HG02798 (cell line): Measurements from ENCODE around the gene CCND2.
A peak's percentile ranks its signal among the peaks of the same experiment; 100 is the strongest.
"Not testable (repeated sequence)": the region's sequence is repeated elsewhere in the genome, so short reads cannot be mapped to it uniquely, and the experiment has no call there.

ENCODE experiments used
- ATAC-seq: cut with Tn5 transposase; IDR thresholded peaks from one replicate; pipeline ENCODE4 v1.9.1; 2021; ENCODE audit warnings: mild to moderate bottlenecking; ENCODE audit not compliant: unreplicated experiment, poor library complexity

Gene CCND2

DNA sequence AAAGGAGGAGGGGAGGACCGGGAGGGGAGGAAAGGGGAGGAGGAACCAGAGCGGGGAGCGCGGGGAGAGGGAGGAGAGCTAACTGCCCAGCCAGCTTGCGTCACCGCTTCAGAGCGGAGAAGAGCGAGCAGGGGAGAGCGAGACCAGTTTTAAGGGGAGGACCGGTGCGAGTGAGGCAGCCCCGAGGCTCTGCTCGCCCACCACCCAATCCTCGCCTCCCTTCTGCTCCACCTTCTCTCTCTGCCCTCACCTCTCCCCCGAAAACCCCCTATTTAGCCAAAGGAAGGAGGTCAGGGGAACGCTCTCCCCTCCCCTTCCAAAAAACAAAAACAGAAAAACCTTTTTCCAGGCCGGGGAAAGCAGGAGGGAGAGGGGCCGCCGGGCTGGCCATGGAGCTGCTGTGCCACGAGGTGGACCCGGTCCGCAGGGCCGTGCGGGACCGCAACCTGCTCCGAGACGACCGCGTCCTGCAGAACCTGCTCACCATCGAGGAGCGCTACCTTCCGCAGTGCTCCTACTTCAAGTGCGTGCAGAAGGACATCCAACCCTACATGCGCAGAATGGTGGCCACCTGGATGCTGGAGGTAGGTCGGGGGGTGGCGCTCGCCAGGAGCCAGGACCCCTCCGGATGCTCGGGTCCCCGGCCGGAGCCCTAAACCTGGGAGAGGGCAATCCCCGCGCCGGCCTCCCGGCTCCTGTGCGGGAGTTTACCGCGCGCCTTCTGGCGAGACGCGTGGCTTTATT is at the start of gene CCND2:
CCND2 (plus strand) TSS at position 111 of the 744 bp plus-strand sequence; CDS start at position 390, 279 bp downstream.
- ATAC-seq: peak; percentile 25

DNA sequence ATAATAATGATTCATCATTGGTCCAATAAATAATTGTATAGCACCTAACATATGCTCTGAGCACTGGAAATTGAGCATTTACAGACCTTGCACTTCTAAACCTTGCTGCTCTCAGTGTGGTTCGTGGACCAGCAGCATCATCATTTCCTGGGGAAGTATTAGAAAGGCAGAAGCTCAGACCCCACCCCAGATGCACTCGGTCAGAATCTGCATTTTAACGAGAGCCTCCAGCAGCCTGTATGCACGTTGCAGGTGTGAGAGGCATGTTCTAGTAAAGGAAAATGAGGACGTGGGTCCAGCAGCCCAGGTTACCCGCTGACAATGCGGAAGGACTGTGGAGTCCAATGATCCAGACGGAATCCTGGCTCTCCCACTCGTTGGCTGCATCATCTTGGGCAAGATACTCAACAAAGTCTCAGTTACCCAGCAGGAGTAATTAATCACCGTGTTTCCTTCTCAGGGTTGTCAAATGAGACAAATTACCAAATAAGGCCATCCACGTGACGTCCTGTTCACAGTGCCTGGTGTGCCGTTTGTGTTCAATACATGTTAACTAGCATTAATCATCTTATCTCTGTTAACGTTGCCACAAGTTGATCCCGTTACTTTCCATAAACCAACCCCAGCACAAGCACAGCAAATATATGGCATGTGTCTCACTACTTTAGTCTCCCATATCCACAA is 49.2 kb upstream of the CCND2 start:
- ATAC-seq: no peak

GRCh38 chr12:4225571-4225970 is 48.0 kb upstream of the CCND2 start:
- ATAC-seq: no peak

DNA sequence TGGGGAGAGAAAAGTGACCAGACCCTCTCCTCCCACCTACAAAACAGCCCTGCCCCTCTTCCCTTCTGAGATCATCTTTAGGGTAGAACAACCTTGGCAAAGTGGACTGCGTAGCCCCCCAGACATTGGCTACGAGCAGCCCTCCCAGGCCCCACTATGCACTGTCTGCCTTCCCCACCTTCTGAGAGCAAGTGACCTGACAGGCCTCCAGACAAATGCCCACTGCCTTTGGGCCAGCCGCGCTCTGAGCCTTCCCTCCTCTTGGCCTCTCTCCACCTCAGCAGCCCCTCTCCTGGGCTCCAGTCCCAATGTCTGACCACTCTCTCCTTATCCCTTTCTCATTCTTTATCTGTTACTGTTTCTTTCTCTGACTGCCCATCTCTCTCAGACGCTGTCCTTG is 46.5 kb upstream of the CCND2 start:
- ATAC-seq: no peak

GRCh38 chr12:4228122-4228580 is 45.4 kb upstream of the CCND2 start:
- ATAC-seq: no peak

GRCh38 chr12:4230526-4230925 is 43.0 kb upstream of the CCND2 start:
- no peak for ATAC-seq

- no peak for ATAC-seq
Observed at GRCh38 chr12:4238577-4238976, 35.0 kb upstream of the CCND2 start.

DNA sequence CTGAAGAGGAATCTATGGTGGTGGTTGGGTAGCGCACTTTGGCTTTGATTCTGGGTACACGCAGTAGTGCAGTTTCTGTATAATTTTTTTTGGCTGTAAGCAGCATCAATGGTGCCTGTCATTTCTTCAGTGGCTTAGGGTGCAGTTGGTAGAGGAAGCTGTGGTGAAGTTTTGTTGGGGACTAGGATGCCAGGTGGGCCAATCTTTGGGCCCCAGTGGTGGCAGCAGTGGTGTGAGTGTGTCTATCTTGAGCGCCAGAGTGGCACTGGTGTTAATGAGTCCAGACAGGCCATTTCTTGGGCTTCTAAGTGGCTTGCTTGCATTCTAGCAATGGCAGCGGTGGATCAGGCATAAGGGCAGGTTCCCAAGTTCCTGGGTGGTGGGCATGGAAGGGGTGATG is 33.8 kb upstream of the CCND2 start:
- ATAC-seq: no peak

DNA sequence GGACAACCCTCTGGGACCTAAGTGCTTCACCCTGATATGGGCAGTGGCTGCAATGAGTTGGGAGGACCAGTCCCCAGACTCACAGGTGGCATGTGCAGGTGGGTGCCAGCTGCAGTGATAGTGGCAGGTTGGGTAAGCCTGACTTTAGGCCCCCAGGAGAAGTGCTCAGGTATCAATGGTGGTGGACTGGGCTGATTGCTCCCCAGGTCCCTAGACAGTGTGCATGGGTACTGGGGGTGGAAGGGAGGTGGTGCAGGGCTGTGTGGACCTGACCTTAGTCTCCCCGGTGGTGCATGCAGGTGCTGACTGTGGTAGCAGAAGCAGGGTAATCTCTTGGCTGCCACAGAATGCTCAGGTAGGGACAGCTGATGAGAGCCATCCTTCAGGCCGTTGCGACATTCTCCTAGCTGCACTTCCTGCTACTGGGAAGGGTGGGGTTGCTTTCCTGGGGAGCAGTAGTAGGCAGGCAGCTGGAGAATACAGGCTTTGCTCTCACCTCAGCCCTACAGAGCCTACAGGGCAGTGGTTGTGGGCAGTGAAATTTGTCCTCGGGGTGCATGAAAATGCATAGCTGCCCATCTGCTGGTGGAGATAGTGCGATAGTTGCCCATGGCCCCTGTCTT is 33.3 kb upstream of the CCND2 start:
- no peak for ATAC-seq

DNA sequence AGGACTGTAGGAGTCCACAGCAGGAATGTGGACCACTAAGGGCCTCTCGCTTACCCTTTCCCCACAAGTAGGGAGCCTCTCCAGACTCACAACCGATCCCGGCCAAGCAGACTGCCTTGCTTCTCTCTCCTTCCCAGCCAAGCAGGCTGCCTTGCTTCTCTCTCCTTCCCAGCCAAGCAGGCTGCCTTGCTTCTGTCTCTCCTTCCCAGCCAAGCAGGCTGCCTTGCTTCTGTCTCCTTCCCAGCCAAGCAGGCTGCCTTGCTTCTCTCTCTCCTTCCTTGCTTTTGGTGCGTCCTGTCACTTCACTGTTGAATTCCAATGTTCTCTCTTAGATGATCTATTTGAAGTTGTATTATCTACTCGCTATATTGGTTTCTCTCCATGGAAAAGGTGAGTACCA is 32.6 kb upstream of the CCND2 start:
- no peak for ATAC-seq

DNA sequence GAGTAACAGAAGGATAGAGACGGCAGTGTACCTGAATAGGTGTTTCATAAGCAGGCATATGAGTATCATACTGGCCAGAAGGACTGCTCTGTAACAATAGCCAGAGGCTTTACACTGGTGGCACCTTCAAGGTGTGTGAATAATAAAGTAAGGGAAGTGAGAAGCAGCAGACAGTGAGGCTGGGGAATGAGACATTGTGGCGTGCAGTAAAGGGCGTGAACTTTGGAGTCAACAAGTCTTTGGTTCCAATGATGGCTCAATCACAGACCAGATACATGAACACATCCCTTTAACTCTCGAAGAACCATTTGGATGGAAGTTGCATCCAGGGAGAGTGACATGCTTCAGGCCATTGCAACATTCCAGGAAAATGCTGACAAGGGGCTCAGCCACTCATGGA is 32.0 kb upstream of the CCND2 start:
- ATAC-seq: no peak

- no peak for ATAC-seq
Observed at GRCh38 chr12:4242595-4242994, 31.0 kb upstream of the CCND2 start.

DNA sequence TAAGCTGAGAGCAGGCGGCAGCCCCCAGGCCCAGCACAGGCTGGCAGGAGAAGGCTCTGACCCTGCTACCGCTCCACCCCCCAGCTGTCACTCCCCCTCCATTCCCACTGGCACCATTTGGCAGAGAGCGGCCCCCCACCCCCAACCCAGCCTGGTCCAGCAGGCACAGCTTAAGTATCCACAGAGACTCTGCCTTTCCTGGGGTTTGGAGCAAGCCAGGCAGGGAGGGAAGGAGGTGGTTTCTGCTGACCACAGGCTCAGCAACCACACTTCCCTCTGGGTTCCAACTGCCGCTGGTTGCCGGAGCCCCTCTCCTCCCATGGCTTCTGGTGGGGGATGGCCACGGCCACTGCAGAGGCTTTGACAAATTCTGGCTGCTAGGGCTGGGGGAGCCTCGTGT is 30.5 kb upstream of the CCND2 start:
- ATAC-seq: no peak

DNA sequence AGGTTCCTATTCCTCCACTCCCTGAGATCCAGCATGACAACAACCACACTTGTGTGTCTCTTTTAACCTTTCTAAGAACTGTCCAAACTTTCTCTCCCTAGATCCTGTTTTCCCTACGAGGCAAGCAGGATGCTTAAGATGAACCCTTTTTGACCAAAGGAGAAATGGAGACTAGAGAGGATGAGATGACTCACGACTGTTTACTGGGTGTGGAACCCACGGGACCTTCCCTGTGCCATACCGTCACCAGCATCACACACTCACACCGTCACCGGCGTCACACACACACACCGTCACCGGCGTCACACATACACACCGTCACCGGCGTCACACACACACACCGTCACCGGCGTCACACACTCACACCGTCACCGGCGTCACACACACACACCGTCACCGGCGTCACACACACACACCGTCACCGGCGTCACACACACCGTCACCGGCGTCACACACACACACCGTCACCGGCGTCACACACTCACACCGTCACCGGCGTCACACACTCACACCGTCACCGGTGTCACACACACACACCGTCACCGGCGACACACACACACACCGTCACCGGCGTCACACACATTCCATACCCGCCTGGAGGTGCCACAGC is 30.0 kb upstream of the CCND2 start:
- ATAC-seq: not testable (repeated sequence)

- no peak for ATAC-seq
Observed at GRCh38 chr12:4244868-4245267, 28.7 kb upstream of the CCND2 start.

DNA sequence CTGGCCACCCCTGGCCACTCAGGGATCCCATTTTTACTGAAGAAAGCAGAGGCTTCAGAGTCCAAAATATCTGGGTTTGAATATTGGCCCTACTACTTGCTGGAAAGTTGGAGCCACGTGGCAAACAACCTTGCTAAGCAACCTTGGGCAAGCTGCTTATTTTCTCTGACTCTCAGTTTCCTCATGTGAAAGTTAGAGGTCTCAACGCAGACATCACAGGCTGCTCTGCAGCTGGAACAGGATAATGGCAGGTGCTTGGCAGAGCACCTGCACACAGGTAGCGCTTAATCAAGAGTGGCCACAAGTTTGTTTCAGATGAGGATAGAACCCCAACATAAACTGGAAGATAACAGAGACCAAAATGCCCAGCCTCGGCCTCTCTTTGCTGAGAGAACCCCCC is 28.1 kb upstream of the CCND2 start:
- no peak for ATAC-seq

- ATAC-seq: no peak
Observed at GRCh38 chr12:4246116-4246515, 27.4 kb upstream of the CCND2 start.

GRCh38 chr12:4250691-4251090 is 22.9 kb upstream of the CCND2 start:
- ATAC-seq: no peak

DNA sequence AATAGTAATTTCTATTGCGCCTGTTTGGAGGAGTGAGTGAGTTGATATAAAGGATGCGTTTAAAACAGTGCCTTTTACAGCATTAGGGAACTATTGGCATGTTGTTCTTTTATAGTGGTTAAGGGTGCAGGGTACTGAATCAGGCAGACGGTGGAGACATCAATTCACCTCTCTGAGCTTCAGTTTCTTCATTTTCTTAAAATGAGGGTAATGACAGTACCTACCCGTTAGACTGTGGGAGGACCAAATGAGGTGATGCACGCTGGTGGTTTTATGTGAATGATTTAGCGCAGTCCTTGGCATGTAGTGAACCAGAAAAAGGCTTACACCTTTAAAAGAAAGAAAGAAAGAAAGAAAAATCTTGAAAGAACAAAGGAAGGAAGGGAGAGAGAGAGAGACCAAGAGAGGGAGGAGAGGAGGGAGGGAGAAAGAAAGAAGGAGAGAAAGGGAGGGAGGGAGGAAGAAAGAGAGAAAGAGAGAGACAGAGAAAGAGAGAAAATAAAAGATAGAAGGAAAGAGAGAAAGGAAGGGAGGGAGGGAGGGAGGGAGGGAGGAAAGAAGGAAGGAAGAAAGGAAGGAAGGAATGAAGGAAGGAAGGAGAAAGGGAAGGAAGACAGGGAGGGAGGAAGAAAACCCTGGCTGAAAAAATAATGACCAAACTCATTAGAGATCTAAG is 22.2 kb upstream of the CCND2 start:
- ATAC-seq: no peak

DNA sequence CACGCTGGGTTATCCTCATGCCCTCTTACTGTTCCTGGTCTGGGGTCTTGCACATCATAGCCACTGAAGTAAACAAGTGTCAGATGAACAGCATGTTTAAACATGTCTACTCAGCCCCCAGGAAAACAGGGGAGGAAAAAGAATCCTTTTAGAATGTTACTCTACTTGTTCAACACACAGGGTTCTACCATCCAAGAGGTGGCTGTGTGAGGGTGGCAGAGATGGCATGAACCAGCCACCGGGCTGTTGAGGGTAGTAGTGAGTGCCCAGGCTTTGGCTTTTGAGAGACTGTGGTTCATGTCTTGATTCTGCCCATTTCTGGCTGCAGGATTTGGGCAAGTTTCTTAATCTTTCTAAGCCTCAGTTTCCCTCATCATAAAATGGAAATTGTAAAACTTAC is 21.6 kb upstream of the CCND2 start:
- ATAC-seq: no peak
